Body of pancreas (tissue), 4 donors: ENCODE measurements around the gene COL5A1.

Experiments used
- POLR2A ChIP-seq, 3 donors: fragments of 450-650 bp; IDR thresholded peaks; one replicate each; pipeline ENCODE4 v1.6.1; 2016; ENCODE audit warnings: antibody characterized with exemption in 3 of 3, mild to moderate bottlenecking in 2 of 3
- TF ChIP-seq, protein P1 (sequence below), 7 experiments: fragments of 450-650 bp in 4 of 7; fragments of 200-600 bp in 3 of 7; sonication (generic) in 3 of 7; IDR thresholded peaks; one replicate each; pipeline ENCODE4 v1.5.1; 2016 to 2019; ENCODE audit warnings: antibody characterized with exemption in 7 of 7

DNA sequence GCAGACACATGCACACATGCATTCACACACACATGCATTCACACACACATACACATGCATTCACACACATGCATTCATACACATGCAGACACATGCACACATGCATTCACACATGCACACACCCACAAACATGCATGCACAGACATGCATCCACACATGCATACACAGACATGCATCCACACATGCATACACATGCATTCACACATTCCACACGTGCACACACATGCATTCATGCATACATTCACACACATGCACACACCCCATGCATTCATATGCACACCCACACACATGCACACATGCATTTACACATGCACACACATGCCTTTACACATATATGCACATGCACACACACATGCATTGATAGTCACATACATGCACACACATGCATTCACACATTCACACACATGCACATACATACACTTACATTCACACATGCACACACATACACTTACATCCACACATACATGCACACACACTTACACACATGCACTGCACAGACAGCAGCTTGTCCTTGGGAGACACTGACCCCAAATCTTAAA, 106.4 kb downstream of the COL5A1 start:
- no peak for TF ChIP-seq POLR2A (IDR thresholded peaks at IDR 0.05)
- TF ChIP-seq, protein P1, sequence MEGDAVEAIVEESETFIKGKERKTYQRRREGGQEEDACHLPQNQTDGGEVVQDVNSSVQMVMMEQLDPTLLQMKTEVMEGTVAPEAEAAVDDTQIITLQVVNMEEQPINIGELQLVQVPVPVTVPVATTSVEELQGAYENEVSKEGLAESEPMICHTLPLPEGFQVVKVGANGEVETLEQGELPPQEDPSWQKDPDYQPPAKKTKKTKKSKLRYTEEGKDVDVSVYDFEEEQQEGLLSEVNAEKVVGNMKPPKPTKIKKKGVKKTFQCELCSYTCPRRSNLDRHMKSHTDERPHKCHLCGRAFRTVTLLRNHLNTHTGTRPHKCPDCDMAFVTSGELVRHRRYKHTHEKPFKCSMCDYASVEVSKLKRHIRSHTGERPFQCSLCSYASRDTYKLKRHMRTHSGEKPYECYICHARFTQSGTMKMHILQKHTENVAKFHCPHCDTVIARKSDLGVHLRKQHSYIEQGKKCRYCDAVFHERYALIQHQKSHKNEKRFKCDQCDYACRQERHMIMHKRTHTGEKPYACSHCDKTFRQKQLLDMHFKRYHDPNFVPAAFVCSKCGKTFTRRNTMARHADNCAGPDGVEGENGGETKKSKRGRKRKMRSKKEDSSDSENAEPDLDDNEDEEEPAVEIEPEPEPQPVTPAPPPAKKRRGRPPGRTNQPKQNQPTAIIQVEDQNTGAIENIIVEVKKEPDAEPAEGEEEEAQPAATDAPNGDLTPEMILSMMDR (IDR thresholded peaks at IDR 0.05) = no peak
